ENCODE results near the gene FSHR. TPM values are rescaled to one million over a fixed set of nuclear protein-coding genes. Genes with fewer than 3 reads are reported as not detected.

The FSHR gene
- total RNA-seq, 1 donor from 2014 or later = not detected

DNA sequence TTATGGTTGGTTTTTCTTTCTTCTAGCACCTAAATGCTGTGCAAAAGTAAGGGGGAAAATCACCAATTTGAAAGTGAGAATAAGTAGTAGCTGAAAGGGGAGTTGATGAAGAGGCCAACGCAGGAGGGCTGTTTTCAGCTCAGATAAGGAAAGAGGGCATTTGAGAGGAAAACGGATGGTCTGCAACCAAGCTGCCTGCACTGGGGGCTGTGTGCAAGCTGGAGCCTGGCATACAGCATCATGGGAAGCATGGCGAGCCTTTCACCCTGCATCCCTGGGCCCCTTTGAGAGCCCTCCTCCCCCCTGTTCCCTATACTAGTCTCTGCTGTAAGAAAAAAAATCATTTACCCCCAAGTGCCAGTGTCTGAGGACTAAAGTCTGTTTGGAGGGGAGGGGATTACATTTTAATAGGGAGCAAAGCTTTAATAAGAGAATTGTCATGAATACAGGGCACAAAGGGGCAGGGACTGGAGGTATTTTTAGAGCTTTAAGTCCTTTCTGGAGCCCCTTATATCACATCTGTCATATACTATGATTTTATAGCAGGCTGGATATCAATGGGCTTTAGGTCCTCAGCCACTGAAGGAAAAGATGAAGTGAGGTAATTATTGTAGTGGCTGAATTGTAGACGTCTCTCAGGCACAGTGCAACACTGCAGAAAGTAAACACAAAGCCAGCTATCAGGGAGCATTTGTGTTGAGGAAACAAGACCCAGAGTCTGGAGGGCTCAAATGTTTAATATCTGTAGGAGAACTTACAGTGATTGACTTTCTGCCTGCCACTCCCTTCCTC is 120.7 kb downstream of the FSHR start:
- no peaks in the 10 kb centered on the region for H3K36me3 ChIP-seq
- H3K27ac ChIP-seq = no peak overlapping the region
- H3K4me3 ChIP-seq = no peak overlapping the region
- intact Hi-C loops (cut with DNase I) = no loop called here
- no peaks in the 10 kb centered on the region for H3K4me1 ChIP-seq
- TF ChIP-seq POLR2AphosphoS5 (IDR thresholded peaks at IDR 0.05; ENCODE audit: insufficient read depth in 1 of 2, low read depth in 1 of 2) (no peak), POLR2A (IDR thresholded peaks at IDR 0.05) (no peak), CTCF (IDR thresholded peaks at IDR 0.05) (no peak)
- no peak for DNase-seq (ENCODE audit: extremely low spot score in 2 of 2)
- H3K27me3 ChIP-seq = no peaks in the 10 kb centered on the region
- H3K9me3 ChIP-seq = no peaks in the 10 kb centered on the region

- DNase-seq (ENCODE audit: extremely low spot score in 2 of 2) = no peak
- Histone ChIP-seq H3K27ac (no peak overlapping the region), H3K4me3 (no peak overlapping the region), H3K27me3 (no peaks in the 10 kb centered on the region), H3K4me1 (no peaks in the 10 kb centered on the region), H3K36me3 (no peaks in the 10 kb centered on the region), H3K9me3 (no peaks in the 10 kb centered on the region)
- intact Hi-C loops (cut with DNase I) = no loop called here
- TF ChIP-seq POLR2AphosphoS5 (IDR thresholded peaks at IDR 0.05; ENCODE audit: insufficient read depth in 1 of 2, low read depth in 1 of 2) = no peak
Measured at GRCh38 chr2:49032936-49033335, 121.4 kb downstream of the FSHR start.

- intact Hi-C loops (cut with DNase I) = no loop called here
- Histone ChIP-seq H3K9me3 (no peaks in the 10 kb centered on the region), H3K36me3 (no peaks in the 10 kb centered on the region), H3K4me1 (no peaks in the 10 kb centered on the region), H3K27me3 (no peaks in the 10 kb centered on the region), H3K4me3 (no peak overlapping the region), H3K27ac (no peak overlapping the region)
- DNase-seq (ENCODE audit: extremely low spot score in 2 of 2) = no peak
- TF ChIP-seq CTCF (IDR thresholded peaks at IDR 0.05) (no peak), POLR2A (IDR thresholded peaks at IDR 0.05) (no peak)
Measured at GRCh38 chr2:49032126-49032525, 122.2 kb downstream of the FSHR start.

DNA sequence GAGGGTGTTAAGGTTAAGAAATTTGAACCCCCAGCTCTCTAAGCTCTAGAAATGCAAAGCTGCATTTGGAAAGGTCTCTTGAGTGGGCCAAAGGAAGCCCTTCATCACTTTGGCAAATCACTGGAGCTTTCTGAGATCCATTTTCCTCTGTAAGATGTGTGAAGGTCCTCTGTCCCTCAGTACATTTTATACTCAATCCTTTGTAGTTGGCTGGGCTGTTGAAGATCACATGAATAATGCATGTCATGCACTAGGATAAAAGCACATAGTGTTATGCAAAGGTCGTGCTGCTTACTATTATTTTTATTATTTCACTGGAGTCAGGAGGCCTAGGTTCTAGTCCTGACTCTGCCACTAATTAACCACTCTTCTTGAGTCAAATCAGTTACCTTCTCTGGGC is 124.9 kb downstream of the FSHR start:
- intact Hi-C loops (cut with DNase I) = no loop called here
- no peak for TF ChIP-seq CTCF (IDR thresholded peaks at IDR 0.05)
- TF ChIP-seq POLR2A (IDR thresholded peaks at IDR 0.05) = no peak
- no peak for TF ChIP-seq POLR2AphosphoS5 (IDR thresholded peaks at IDR 0.05; ENCODE audit: insufficient read depth in 1 of 2, low read depth in 1 of 2)

DNA sequence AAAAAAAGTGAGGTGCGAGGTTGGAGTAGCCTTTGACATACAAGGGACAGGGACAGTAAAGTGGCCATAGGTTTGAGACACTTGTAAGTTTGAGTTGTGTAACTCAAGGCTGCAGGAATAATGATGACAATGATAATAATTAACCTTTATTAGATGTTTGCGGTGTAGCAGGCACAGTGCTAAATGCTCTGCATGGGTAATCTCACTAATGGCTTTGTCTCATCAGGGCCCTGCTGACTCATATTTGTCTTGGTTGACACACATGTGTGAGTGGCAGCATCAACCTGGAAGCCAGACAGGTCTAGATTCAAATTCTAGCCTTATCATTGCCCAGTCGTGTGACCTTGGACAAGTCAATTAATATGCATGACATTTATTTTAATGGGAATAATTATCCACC is 126.2 kb downstream of the FSHR start:
- Histone ChIP-seq H3K4me3 (no peak overlapping the region), H3K36me3 (no peaks in the 10 kb centered on the region), H3K9me3 (no peaks in the 10 kb centered on the region), H3K27me3 (no peaks in the 10 kb centered on the region), H3K27ac (no peak overlapping the region), H3K4me1 (no peaks in the 10 kb centered on the region)
- intact Hi-C loops (cut with DNase I) = no loop called here
- DNase-seq (ENCODE audit: extremely low spot score in 2 of 2) = no peak
- TF ChIP-seq POLR2AphosphoS5 (IDR thresholded peaks at IDR 0.05; ENCODE audit: insufficient read depth in 1 of 2, low read depth in 1 of 2) = no peak
- TF ChIP-seq CTCF (IDR thresholded peaks at IDR 0.05) = no peak
- no peak for TF ChIP-seq POLR2A (IDR thresholded peaks at IDR 0.05)

More for the DNA sequence above, 124.9 kb downstream of the FSHR start:
- H3K9me3 ChIP-seq = no peaks in the 10 kb centered on the region
- no peak overlapping the region for H3K4me3 ChIP-seq
- H3K27me3 ChIP-seq = no peaks in the 10 kb centered on the region
- H3K27ac ChIP-seq = no peak overlapping the region
- no peak for DNase-seq (ENCODE audit: extremely low spot score in 2 of 2)
- no peaks in the 10 kb centered on the region for H3K36me3 ChIP-seq
- no peaks in the 10 kb centered on the region for H3K4me1 ChIP-seq
